HL-60 (cell line): ENCODE measurements around the gene MYRIP.
"Not testable (repeated sequence)": the region's sequence is repeated elsewhere in the genome, so short reads cannot be mapped to it uniquely, and the experiment has no call there.

ENCODE experiments used
- DNase-seq, 2 experiments: peaks; one replicate each; pipeline ENCODE4 v3.0.0-alpha.2; 2010 to 2020; ENCODE audit warnings: low read depth in 1 of 2, low spot score in 1 of 2
- H3K27ac ChIP-seq: fragments of 250-450 bp; sonication (Bioruptor Pico); replicated peaks from 2 replicates; pipeline ENCODE4 v1.5.1; 2020; ENCODE audit warnings: mild to moderate bottlenecking, moderate library complexity
- H3K27me3 ChIP-seq: fragments of 250-450 bp; sonication (Bioruptor Pico); 2 replicates; pipeline ENCODE4 v1.5.1; 2021; ENCODE audit warnings: mild to moderate bottlenecking, moderate library complexity; ENCODE audit not compliant: insufficient read depth, poor library complexity, severe bottlenecking
- H3K4me3 ChIP-seq: replicated peaks from 2 replicates; pipeline ENCODE4 v1.5.1; 2011; ENCODE audit warnings: mild to moderate bottlenecking, control low read depth, low read length; ENCODE audit not compliant: insufficient read depth
- CTCF ChIP-seq: IDR thresholded peaks from one replicate; pipeline ENCODE4 v1.5.1; 2011; ENCODE audit warnings: low read length, control low read depth, inconsistent platforms; ENCODE audit not compliant: insufficient read depth
- GABPA ChIP-seq: IDR thresholded peaks from 2 replicates; pipeline ENCODE4 v1.6.1; 2012; ENCODE audit warnings: low read depth
- POLR2AphosphoS5 ChIP-seq: IDR thresholded peaks from 2 replicates; pipeline ENCODE4 v1.6.1; 2012; ENCODE audit warnings: low read depth
- REST ChIP-seq: IDR thresholded peaks from 2 replicates; pipeline ENCODE4 v1.6.1; 2012; ENCODE audit warnings: low read depth; ENCODE audit not compliant: insufficient replicate concordance
- SPI1 ChIP-seq: IDR thresholded peaks from 2 replicates; pipeline ENCODE4 v1.6.1; 2012; ENCODE audit warnings: low read depth, mild to moderate bottlenecking, borderline replicate concordance

Gene MYRIP

DNA sequence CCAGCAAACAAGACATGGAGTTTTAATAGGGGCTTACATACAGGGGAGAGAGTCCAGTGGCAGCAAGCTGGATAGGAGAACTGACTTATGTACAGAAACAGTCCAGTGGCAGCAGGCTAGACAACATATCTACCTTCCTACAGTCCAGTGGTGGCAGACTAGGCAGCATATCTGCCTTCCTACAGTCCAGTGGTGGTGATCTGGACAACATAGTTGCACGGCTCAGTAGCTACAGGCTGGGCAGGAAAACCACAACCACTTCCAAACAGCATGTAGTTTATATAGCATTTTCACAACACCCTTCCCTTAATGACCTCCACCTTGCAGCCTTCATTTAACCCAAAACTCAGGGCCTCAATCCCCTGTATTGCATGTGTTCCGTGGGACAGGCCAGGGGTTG, 318.8 kb downstream of the MYRIP start:
- no peak for DNase-seq
- no peak overlapping the region for H3K27ac ChIP-seq
- no peak overlapping the region for H3K4me3 ChIP-seq
- TF ChIP-seq SPI1, result no peak
- TF ChIP-seq GABPA, result no peak
- TF ChIP-seq REST, result no peak
- TF ChIP-seq POLR2AphosphoS5, result no peak
- TF ChIP-seq CTCF, result no peak
- no peaks in the 10 kb centered on the region for H3K27me3 ChIP-seq

- H3K27ac ChIP-seq, result no peak overlapping the region
- no peak overlapping the region for H3K4me3 ChIP-seq
- TF ChIP-seq REST, result no peak
- DNase-seq, result no peak
- no peaks in the 10 kb centered on the region for H3K27me3 ChIP-seq
Observed at GRCh38 chr3:40129510-40129909, 320.1 kb downstream of the MYRIP start.

DNA sequence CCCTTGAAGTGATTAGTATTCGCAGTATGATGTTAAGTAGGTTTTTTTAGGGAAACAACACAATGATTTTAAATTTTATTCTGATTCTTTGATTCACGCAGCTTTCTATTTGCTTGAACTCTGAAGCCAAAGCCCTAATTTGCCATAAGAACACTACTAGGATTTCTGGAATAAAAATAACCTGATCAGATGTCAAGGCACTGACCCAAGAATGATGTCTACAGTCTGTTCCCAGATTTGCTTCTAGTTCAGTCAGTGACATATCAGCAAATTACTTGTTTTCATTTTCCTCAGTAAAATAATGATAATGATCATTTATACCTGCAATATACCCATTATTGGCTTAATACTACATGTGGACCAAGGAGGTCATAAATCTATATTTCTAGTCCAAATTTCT, 320.6 kb downstream of the MYRIP start:
- no peaks in the 10 kb centered on the region for H3K27me3 ChIP-seq
- H3K4me3 ChIP-seq, result no peak overlapping the region
- H3K27ac ChIP-seq, result no peak overlapping the region
- no peak for TF ChIP-seq CTCF
- no peak for TF ChIP-seq REST
- DNase-seq, result no peak

- H3K27me3 ChIP-seq, result no peaks in the 10 kb centered on the region
- no peak overlapping the region for H3K27ac ChIP-seq
- no peak overlapping the region for H3K4me3 ChIP-seq
- TF ChIP-seq POLR2AphosphoS5 (no peak), SPI1 (no peak)
- DNase-seq, result no peak
Observed at GRCh38 chr3:40130721-40131120, 321.3 kb downstream of the MYRIP start.

DNA sequence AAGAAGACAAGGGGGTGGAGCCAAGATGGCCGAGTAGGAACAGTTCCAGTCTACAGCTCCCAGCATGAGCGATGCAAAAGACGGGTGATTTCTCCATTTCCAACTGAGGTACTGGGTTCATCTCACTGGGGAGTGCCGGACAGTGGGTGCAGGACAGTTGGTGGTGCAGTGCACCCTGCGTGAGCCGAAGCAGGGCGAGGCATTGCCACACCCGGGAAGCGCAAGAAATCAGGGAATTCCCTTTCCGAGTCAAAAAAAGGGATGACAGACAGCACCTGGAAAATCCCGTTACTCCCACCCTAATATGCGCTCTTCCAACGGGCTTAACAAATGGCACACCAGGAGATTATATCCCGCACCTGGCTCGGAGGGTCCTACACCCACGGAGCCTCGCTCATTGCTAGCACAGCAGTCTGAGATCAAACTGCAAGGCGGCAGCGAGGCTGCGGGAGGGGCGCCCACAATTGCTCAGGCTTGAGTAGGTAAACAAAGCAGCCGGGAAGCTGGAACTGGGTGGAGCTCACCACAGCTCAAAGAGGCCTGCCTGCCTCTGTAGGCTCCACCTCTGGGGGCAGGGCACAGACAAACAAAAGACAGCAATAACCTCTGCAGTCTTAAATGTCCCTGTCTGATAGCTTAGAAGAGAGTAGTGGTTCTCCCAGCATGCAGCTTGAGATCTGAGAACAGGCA, 324.6 kb downstream of the MYRIP start:
- not testable (repeated sequence) for H3K27ac ChIP-seq, DNase-seq, H3K4me3 ChIP-seq, H3K27me3 ChIP-seq
